DMS 273 treated with DMSO at 0.1 percent for 48 hours (cell line): ENCODE data around the gene PCDHGA1.
"Not testable (repeated sequence)": the region's sequence is repeated elsewhere in the genome, so short reads cannot be mapped to it uniquely, and the experiment has no call there.

Experiments
- DNase-seq: peaks from one replicate; lab custom pipeline; 2025; lab: John Stamatoyannopoulos, UW

PCDHGA1 gene

DNA sequence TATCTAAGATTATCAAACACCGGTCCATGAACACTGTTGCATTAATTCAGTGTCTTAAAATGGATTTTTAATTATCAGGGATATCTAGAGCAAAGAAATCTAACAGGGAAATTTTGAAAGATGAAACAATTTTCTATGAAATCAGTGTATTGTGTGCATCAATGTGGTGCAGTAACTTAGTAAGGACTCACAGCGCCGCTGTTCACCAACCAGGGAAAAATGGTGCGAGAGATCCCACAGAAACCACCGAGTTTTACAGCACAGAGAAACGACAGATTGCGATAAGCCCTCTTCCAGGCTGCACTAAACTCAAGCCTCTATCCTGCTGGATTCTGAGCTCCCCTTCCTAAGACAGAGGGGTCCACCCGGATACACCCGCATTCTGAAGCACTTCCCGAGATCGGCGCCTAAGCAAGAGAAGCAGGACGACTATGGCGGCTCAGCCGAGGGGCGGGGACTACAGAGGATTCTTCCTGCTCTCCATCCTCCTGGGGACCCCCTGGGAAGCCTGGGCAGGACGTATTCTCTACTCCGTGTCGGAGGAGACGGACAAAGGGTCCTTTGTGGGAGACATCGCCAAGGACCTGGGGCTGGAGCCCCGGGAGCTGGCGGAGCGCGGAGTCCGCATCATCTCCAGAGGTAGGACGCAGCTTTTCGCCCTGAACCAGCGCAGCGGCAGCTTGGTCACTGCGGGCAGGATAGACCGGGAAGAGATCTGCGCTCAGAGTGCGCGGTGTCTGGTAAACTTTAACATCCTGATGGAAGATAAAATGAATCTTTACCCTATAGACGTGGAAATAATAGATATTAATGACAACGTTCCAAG is 52.4 kb downstream of the PCDHGA1 start, which contains the start of gene PCDHGA7:
Gene PCDHGA7, plus strand, starts transcription at position 274 of the 826 bp plus-strand sequence. Its CDS starts 158 bp downstream, at position 432.
- DNase-seq = no peak

DNA sequence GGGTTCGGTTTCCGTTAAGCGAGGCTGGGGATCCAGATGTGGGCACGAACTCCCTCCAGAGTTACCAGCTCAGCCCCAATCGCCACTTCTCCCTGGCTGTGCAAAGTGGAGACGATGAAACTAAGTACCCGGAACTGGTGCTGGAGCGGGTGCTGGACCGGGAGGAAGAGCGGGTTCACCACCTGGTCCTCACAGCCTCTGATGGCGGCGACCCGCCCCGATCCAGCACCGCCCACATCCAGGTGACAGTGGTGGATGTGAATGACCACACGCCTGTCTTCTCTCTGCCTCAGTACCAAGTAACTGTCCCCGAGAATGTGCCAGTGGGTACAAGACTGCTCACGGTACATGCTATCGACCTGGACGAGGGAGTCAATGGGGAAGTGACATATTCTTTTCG is 53.0 kb downstream of the PCDHGA1 start:
- DNase-seq = no peak

DNA sequence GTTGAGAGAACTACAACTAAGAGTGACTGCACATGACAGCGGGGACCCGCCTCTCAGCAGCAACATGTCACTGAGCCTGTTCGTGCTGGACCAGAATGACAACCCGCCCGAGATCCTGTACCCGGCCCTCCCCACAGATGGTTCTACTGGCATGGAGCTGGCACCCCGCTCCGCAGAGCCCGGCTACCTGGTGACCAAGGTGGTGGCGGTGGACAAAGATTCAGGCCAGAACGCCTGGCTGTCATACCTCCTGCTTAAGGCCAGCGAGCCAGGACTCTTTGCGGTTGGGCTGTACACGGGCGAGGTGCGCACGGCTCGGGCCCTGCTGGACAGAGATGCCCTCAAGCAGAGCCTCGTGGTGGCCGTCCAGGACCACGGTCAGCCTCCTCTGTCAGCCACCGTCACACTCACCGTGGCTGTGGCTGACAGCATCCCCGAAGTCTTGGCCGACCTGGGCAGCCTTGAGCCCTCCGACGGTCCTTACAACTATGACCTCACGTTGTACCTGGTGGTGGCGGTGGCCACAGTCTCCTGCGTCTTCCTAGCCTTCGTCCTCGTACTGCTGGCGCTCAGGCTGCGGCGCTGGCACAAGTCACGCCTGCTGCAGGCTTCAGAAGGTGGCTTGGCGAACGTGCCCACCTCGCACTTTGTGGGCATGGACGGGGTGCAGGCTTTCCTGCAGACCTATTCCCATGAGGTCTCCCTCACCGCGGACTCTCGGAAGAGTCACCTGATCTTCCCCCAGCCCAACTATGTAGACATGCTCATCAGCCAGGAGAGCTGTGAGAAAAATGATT is 54.4 kb downstream of the PCDHGA1 start:
- DNase-seq = no peak

DNA sequence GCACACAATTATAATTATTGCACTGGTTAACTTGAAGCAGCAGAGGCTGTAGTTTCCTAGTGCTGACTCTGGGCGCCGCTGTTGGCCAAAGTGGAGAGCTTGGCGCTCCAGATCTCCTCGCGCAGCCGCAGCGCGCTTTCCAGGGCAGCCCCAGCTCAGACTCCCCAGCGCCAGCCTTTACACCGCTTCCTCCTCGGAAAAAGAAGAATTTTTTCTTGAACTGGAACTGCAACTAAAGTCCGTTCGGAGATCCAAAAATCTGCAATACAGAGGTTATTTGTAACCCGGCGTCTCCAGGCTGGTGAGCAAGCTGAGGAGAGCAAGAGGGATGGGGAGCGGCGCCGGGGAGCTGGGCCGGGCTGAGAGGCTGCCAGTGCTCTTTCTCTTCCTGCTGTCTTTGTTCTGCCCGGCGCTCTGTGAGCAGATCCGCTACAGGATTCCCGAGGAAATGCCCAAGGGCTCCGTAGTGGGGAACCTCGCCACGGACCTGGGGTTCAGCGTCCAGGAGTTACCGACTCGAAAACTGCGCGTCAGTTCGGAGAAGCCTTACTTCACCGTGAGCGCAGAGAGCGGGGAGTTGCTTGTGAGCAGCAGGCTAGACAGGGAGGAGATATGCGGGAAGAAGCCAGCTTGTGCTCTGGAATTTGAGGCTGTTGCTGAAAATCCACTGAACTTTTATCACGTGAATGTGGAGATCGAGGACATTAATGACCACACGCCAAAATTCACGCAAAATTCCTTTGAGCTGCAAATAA is 57.4 kb downstream of the PCDHGA1 start, which contains the start of gene PCDHGB4:
Gene PCDHGB4, plus strand, starts transcription at position 142 of the 755 bp plus-strand sequence. Its CDS starts 187 bp downstream, at position 329.
- not testable (repeated sequence) for DNase-seq

DNA sequence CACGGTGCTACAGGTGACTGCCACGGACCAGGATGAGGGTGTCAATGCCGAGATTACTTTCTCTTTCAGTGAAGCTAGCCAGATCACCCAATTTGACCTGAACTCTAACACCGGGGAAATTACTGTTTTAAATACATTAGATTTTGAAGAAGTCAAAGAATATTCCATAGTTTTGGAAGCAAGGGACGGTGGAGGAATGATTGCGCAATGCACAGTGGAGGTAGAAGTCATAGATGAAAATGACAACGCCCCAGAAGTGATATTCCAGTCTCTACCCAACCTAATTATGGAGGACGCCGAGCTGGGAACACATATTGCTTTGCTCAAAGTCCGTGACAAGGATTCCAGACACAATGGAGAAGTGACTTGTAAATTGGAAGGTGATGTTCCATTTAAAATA is 58.3 kb downstream of the PCDHGA1 start:
- no peak for DNase-seq

DNA sequence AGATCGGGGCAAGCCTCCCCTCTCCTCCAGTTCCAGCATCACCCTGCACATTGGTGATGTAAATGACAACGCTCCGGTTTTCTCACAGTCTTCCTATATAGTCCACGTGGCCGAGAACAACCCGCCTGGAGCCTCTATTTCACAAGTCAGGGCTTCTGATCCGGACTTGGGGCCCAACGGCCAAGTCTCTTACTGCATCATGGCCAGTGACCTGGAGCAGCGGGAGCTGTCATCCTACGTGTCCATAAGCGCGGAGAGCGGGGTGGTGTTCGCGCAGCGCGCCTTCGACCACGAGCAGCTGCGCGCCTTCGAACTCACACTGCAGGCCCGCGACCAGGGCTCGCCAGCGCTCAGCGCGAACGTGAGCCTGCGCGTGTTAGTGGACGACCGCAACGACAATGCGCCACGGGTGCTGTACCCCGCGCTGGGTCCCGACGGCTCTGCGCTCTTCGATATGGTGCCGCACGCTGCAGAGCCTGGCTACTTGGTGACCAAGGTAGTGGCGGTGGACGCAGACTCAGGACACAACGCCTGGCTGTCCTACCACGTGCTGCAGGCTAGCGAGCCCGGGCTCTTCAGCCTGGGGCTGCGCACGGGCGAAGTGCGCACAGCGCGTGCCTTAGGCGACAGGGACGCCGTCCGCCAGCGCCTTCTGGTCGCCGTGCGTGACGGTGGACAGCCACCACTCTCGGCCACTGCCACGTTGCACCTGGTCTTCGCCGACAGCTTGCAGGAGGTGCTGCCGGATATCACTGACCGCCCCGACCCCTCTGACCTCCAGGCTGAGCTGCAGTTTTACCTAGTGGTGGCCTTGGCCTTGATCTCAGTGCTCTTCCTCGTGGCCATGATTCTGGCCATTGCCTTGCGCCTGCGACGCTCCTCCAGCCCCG is 59.1 kb downstream of the PCDHGA1 start:
- no peak for DNase-seq

DNA sequence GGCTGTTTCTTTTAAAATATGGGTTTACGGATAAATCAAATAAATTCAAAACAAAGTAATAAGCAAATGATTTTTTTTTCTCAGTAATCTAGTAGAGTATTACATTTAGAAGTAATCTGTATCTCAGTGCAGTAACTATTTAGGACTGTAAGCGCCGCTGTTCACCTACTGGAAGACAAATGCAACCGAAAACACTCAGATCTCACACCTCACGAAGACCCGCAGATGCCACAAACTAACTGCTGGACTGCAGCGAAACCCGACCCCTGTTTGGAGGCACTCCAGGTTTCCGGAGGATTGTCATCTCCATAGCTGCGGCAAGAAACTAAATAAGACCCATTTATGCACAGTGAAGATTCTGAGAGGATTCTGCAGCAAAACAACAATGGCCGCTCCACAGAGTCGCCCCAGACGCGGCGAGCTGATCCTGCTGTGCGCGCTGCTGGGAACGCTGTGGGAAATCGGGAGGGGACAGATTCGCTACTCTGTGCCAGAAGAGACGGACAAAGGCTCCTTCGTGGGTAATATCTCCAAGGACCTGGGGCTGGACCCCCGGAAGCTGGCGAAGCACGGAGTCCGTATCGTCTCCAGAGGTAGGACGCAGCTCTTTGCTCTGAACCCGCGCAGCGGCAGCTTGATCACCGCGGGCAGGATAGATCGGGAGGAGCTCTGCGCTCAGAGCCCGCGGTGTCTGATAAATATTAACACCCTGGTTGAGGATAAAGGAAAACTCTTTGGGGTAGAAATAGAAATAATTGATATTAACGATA is 62.3 kb downstream of the PCDHGA1 start, which contains the start of gene PCDHGA8:
Gene PCDHGA8, plus strand, starts transcription at position 205 of the 770 bp plus-strand sequence. Its CDS starts 181 bp downstream, at position 386.
- DNase-seq = no peak

DNA sequence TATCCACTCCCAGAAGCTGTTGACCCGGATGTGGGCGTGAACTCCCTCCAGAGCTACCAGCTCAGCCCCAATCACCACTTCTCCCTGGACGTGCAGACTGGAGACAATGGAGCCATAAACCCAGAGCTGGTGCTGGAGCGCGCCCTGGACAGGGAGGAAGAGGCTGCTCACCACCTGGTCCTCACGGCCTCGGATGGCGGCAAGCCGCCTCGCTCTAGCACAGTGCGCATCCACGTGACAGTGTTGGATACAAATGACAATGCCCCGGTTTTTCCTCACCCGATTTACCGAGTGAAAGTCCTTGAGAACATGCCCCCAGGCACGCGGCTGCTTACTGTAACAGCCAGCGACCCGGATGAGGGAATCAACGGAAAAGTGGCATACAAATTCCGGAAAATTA is 63.0 kb downstream of the PCDHGA1 start:
- DNase-seq = no peak

DNA sequence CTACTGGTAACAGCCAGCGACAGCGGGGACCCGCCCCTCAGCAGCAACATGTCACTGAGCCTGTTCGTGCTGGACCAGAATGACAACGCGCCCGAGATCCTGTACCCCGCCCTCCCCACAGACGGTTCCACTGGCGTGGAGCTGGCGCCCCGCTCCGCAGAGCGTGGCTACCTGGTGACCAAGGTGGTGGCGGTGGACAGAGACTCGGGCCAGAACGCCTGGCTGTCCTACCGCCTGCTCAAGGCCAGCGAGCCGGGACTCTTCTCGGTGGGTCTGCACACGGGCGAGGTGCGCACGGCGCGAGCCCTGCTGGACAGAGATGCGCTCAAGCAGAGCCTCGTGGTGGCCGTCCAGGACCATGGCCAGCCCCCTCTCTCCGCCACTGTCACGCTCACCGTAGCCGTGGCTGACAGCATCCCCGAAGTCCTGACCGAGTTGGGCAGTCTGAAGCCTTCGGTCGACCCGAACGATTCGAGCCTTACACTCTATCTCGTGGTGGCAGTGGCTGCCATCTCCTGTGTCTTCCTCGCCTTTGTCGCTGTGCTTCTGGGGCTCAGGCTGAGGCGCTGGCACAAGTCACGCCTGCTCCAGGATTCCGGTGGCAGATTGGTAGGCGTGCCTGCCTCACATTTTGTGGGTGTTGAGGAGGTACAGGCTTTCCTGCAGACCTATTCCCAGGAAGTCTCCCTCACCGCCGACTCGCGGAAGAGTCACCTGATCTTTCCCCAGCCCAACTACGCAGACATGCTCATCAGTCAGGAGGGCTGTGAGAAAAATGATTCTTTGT is 64.3 kb downstream of the PCDHGA1 start:
- not testable (repeated sequence) for DNase-seq

DNA sequence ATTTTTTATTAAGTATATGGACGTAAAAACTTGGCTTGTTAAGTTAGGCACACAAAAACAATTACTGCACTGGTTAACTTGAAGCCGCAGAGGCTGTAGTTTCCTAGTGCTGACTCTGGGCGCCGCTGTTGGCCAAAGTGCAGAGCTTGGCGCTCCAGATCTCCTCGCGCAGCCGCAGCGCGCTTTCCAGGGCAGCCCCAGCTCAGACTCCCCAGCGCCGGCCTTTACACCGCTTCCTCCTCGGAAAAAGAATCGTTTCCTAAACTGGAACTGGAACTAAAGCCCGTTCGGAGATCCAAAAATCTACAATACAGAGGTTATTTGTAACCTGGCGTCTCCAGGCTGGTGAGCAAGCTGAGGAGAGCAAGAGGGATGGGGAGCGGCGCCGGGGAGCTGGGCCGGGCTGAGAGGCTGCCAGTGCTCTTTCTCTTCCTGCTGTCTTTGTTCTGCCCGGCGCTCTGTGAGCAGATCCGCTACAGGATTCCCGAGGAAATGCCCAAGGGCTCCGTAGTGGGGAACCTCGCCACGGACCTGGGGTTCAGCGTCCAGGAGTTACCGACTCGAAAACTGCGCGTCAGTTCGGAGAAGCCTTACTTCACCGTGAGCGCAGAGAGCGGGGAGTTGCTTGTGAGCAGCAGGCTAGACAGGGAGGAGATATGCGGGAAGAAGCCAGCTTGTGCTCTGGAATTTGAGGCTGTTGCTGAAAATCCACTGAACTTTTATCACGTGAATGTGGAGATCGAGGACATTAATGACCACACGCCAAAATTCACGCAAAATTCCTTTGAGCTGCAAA is 67.6 kb downstream of the PCDHGA1 start, which contains the start of gene PCDHGB5:
Gene PCDHGB5, plus strand, starts transcription at position 192 of the 796 bp plus-strand sequence. Its CDS starts 181 bp downstream, at position 373.
- DNase-seq = not testable (repeated sequence)

DNA sequence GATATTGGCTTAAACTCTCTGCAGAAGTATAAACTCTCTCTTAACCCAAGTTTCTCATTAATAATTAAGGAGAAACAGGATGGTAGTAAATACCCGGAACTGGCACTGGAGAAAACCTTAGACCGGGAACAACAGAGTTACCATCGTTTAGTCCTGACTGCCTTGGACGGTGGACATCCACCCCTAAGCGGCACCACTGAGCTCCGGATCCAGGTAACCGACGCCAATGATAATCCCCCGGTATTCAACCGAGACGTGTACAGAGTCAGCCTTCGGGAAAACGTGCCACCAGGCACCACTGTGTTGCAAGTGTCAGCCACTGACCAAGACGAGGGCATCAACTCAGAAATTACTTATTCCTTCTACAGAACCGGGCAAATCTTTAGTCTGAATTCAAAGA is 68.3 kb downstream of the PCDHGA1 start:
- no peak for DNase-seq

DNA sequence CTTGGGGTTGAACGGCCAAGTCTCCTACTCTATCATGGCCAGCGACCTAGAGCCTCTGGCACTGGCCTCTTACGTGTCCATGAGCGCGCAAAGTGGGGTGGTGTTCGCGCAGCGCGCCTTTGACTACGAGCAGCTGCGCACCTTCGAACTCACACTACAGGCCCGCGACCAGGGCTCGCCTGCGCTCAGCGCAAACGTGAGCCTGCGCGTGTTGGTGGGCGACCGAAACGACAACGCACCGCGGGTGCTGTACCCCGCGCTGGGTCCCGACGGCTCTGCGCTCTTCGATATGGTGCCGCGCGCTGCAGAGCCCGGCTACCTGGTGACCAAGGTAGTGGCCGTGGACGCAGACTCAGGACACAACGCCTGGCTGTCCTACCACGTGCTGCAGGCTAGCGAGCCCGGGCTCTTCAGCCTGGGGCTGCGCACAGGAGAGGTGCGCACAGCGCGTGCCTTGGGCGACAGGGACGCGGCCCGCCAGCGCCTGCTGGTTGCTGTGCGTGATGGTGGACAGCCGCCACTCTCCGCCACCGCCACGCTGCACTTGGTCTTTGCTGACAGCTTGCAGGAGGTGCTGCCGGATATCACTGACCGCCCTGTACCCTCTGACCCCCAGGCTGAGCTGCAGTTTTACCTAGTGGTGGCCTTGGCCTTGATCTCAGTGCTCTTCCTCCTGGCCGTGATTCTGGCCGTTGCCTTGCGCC is 69.4 kb downstream of the PCDHGA1 start:
- DNase-seq = no peak

DNA sequence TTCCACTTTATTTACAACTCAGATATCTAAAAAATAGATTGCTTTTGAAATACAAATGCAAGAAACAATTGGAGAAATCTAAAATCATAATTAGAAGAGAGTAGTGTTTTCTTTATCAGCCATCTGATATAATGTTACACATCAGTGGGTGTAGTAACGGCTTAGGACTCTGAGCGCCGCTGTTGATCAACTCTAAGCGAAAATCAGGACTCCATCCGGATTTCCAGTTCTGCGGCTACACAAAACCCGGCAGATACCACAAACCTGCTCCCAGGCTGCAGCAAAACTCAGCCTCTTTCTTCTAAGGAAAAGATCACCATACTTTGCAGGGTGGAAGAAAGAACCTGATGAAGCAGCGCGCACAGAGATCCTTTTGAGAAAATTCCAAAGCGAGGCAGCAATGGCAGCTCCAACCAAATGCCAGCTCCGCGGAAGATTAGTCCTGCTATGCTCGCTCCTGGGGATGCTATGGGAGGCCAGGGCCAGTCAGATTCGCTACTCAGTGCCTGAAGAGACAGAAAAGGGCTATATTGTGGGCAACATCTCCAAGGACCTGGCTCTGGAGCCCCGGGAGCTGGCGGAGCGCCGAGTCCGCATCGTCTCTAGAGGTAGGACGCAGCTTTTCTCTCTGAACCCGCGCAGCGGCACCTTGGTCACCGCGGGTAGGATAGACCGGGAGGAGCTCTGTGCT is 72.4 kb downstream of the PCDHGA1 start, which contains the start of gene PCDHGA9:
Gene PCDHGA9, plus strand, starts transcription at position 226 of the 691 bp plus-strand sequence. Its CDS starts 175 bp downstream, at position 401.
- no peak for DNase-seq

DNA sequence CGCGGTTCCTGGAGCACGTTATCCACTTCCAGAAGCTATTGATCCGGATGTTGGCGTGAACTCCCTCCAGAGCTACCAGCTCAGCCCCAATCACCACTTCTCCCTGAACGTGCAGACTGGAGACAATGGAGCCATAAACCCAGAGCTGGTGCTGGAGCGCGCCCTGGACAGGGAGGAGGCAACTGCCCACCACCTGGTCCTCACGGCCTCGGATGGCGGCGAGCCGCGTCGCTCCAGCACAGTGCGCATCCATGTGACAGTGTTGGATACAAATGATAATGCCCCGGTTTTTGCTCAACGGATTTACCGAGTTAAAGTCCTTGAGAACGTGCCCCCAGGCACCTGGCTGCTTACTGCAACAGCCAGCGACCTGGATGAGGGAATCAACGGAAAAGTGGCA is 73.1 kb downstream of the PCDHGA1 start:
- DNase-seq = no peak

DNA sequence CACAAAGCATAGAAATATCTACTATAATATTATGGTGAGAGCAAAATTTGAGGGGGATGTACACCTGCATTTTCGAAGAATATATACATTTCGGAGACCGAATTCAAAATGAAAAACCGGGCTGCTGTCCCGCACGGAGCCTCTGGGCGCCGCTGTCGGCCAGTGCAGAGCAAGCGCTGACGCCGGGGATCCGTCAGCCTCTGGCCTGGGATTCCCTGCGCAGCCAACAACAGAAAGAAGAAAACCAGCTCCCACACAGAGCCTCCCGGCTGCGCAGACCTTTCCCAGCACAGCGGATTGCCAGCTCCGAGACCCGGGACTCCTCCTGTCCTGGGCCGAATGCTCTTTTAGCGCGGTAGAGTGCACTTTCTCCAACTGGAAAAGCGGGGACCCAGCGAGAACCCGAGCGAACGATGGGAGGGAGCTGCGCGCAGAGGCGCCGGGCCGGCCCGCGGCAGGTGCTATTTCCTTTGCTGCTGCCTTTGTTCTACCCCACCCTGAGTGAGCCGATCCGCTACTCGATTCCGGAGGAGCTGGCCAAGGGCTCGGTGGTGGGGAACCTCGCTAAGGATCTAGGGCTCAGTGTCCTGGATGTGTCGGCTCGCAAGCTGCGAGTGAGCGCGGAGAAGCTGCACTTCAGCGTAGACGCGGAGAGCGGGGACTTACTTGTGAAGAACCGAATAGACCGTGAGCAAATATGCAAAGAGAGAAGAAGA is 77.6 kb downstream of the PCDHGA1 start, which contains the start of gene PCDHGB6:
Gene PCDHGB6, plus strand, starts transcription at position 232 of the 716 bp plus-strand sequence. Its CDS starts 182 bp downstream, at position 414.
- not testable (repeated sequence) for DNase-seq
